Testis (tissue), 2 donors: ENCODE data around the gene HDAC7.

Experiments
- CTCF ChIP-seq, 3 experiments: fragments of 450-650 bp in 2 of 3; fragments of 200-600 bp in 1 of 3; sonication (generic) in 1 of 3; IDR thresholded peaks; one replicate each; pipeline ENCODE4 v1.5.1; 2016 to 2019; ENCODE audit warnings: antibody characterized with exemption in 3 of 3, mild to moderate bottlenecking in 2 of 3, moderate library complexity in 1 of 3
- POLR2A ChIP-seq: fragments of 450-650 bp; IDR thresholded peaks from one replicate; pipeline ENCODE4 v1.6.1; 2017; ENCODE audit warnings: antibody characterized with exemption, mild to moderate bottlenecking, moderate library complexity

GRCh38 chr12:47745485-47746041 lies 74.1 kb downstream of the HDAC7 start:
- no peak for TF ChIP-seq CTCF (IDR thresholded peaks at IDR 0.05)
- no peak for TF ChIP-seq POLR2A
